ENCODE data around the gene KIF6.

The KIF6 gene

DNA sequence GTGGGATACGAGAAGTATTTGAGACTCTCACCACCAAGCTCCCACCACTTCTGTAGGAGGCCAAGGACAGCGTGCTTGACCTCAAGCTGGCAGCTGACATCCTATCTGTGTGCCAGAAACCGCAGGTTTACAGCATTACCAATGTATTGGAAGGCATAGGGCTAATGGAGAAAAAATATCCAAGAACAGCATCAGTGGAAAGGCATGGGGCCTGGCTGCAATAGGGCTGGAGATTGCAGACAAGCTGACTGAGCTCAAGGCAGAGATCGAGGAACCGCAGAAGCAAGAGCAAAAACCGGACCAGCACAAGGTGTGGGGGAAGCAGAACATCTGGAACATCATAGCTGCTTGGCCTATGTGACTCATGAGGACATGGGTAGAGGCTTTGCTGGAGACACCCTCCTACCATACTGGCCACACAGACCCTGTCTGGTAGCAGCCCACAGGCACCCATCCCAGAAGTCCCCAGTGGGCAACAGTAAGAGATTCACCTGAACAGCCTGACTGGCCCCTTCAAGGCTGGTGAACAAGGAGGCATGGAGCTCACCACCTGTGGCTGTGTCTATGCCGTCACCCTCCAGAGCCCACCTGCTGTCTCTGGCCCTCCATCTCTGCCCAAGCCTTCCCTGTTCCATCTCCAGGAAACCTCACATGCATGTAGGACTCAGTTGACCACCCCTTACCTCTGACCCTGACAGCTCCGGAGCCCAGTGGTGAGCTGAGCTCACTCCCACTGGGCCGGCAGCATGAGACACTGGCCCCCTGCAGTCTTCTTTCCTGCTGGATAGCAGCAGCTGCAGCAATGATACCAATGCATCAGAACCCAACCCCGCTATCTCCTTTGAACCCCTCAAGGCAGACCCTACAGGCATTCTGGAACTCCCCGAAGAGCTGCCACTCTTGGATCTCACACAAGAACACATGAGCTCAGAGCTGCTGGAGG is 171.1 kb downstream of the KIF6 start:
- H3K36me3 ChIP-seq (ENCODE audit: control insufficient read depth in 4 of 4, insufficient read depth in 4 of 4, low read length in 3 of 4), result no peaks in the 10 kb centered on the region
- H3K4me1 ChIP-seq (ENCODE audit: control extremely low read depth in 1 of 4, control insufficient read depth in 4 of 4, insufficient read depth in 4 of 4, low read length in 3 of 4), result no peaks in the 10 kb centered on the region
- peaks cover 0 to 1% (median 0%) of the 10 kb centered on the region in 5 experiments for H3K9me3 ChIP-seq (ENCODE audit: control extremely low read depth in 1 of 5, control insufficient read depth in 4 of 5, insufficient read depth in 2 of 5, low read depth in 1 of 5, low read length in 4 of 5)
- no peak for DNase-seq
- H3K27me3 ChIP-seq (replicated peaks in 2 of 5; ENCODE audit: control insufficient read depth in 4 of 5, insufficient read depth in 5 of 5, low read length in 4 of 5), result no peaks in the 10 kb centered on the region
- no peak overlapping the region for H3K4me3 ChIP-seq (ENCODE audit: control insufficient read depth in 1 of 7, extremely low read depth in 1 of 7, insufficient read depth in 4 of 7, low read depth in 2 of 7, low read length in 6 of 7)
- ChIA-PET CTCF (interaction anchor here (0.5 kb wide), 1 partner anchor 27 kb away, joined by 3 read pairs; no protein-coding TSS in a partner anchor), POLR2A (no interaction called here)
- 97% methylated on average over 11 of the region's 11 CpGs for WGBS (ENCODE audit: insufficient coverage)
- H3K27ac ChIP-seq (ENCODE audit: insufficient read depth in 1 of 2, low read depth in 1 of 2, low read length in 2 of 2, poor library complexity in 1 of 2, severe bottlenecking in 2 of 2), result no peak overlapping the region

- no peaks in the 10 kb centered on the region for H3K36me3 ChIP-seq (ENCODE audit: control insufficient read depth in 4 of 4, insufficient read depth in 4 of 4, low read length in 3 of 4)
- ChIA-PET POLR2A (no interaction called here), CTCF (no interaction called here)
- H3K4me1 ChIP-seq (ENCODE audit: control extremely low read depth in 1 of 4, control insufficient read depth in 4 of 4, insufficient read depth in 4 of 4, low read length in 3 of 4), result no peaks in the 10 kb centered on the region
- no peaks in the 10 kb centered on the region for H3K9me3 ChIP-seq (ENCODE audit: control extremely low read depth in 1 of 5, control insufficient read depth in 4 of 5, insufficient read depth in 2 of 5, low read depth in 1 of 5, low read length in 4 of 5)
- H3K4me3 ChIP-seq (ENCODE audit: control insufficient read depth in 1 of 7, extremely low read depth in 1 of 7, insufficient read depth in 4 of 7, low read depth in 2 of 7, low read length in 6 of 7), result no peak overlapping the region
- no peak overlapping the region for H3K27ac ChIP-seq (ENCODE audit: insufficient read depth in 1 of 2, low read depth in 1 of 2, low read length in 2 of 2, poor library complexity in 1 of 2, severe bottlenecking in 2 of 2)
- DNase-seq, result no peak
- H3K27me3 ChIP-seq (replicated peaks in 2 of 5; ENCODE audit: control insufficient read depth in 4 of 5, insufficient read depth in 5 of 5, low read length in 4 of 5), result peaks cover 0 to 2% (median 0%) of the 10 kb centered on the region in 5 experiments
These were observed 172.2 kb downstream of the KIF6 start for GRCh38 chr6:39553029-39553428.

DNA sequence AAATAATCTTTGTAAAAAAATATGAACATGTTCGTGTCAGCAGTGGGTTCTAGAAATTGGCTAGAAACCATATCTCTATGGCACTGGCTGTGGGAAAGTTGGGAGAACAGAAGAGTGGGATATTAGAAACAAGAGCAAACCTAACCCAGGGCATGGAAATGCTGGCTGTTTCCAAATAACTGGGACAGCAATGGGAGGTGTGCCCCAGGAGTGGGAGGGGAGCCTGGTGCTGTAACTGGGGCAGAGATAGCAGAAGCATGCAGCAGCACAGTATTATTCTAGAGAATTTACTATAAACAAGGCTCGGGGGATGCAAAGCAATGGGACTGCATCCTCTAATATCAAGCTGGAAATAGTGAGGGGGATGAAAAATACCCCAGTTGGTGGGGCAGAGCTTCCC is 175.0 kb downstream of the KIF6 start:
- Histone ChIP-seq H3K27me3 (replicated peaks in 2 of 5; ENCODE audit: control insufficient read depth in 4 of 5, insufficient read depth in 5 of 5, low read length in 4 of 5) (peaks cover 0 to 3% (median 0%) of the 10 kb centered on the region in 5 experiments), H3K4me1 (ENCODE audit: control extremely low read depth in 1 of 4, control insufficient read depth in 4 of 4, insufficient read depth in 4 of 4, low read length in 3 of 4) (no peaks in the 10 kb centered on the region), H3K27ac (ENCODE audit: insufficient read depth in 1 of 2, low read depth in 1 of 2, low read length in 2 of 2, poor library complexity in 1 of 2, severe bottlenecking in 2 of 2) (no peak overlapping the region), H3K4me3 (ENCODE audit: control insufficient read depth in 1 of 7, extremely low read depth in 1 of 7, insufficient read depth in 4 of 7, low read depth in 2 of 7, low read length in 6 of 7) (no peak overlapping the region), H3K36me3 (ENCODE audit: control insufficient read depth in 4 of 4, insufficient read depth in 4 of 4, low read length in 3 of 4) (no peaks in the 10 kb centered on the region), H3K9me3 (ENCODE audit: control extremely low read depth in 1 of 5, control insufficient read depth in 4 of 5, insufficient read depth in 2 of 5, low read depth in 1 of 5, low read length in 4 of 5) (no peaks in the 10 kb centered on the region)
- POLR2A ChIA-PET, result no interaction called here
- WGBS (ENCODE audit: insufficient coverage), result no CpG with 5 or more reads among the region's 2 CpGs
- no peak for DNase-seq
- CTCF ChIA-PET, result no interaction called here

- WGBS (ENCODE audit: insufficient coverage), result no CpG with 5 or more reads among the region's 2 CpGs
- CTCF ChIA-PET, result no interaction called here
- no peaks in the 10 kb centered on the region for H3K9me3 ChIP-seq (ENCODE audit: control extremely low read depth in 1 of 5, control insufficient read depth in 4 of 5, insufficient read depth in 2 of 5, low read depth in 1 of 5, low read length in 4 of 5)
- no peak overlapping the region for H3K4me3 ChIP-seq (ENCODE audit: control insufficient read depth in 1 of 7, extremely low read depth in 1 of 7, insufficient read depth in 4 of 7, low read depth in 2 of 7, low read length in 6 of 7)
- no peaks in the 10 kb centered on the region for H3K4me1 ChIP-seq (ENCODE audit: control extremely low read depth in 1 of 4, control insufficient read depth in 4 of 4, insufficient read depth in 4 of 4, low read length in 3 of 4)
- no peak for DNase-seq
- no peaks in the 10 kb centered on the region for H3K36me3 ChIP-seq (ENCODE audit: control insufficient read depth in 4 of 4, insufficient read depth in 4 of 4, low read length in 3 of 4)
- H3K27me3 ChIP-seq (replicated peaks in 2 of 5; ENCODE audit: control insufficient read depth in 4 of 5, insufficient read depth in 5 of 5, low read length in 4 of 5), result peaks cover 0 to 3% (median 0%) of the 10 kb centered on the region in 5 experiments
- no peak overlapping the region for H3K27ac ChIP-seq (ENCODE audit: insufficient read depth in 1 of 2, low read depth in 1 of 2, low read length in 2 of 2, poor library complexity in 1 of 2, severe bottlenecking in 2 of 2)
- POLR2A ChIA-PET, result no interaction called here
These were observed 178.5 kb downstream of the KIF6 start for GRCh38 chr6:39546731-39547130.

- POLR2A ChIA-PET, result no interaction called here
- no CpG with 5 or more reads among the region's 1 CpG for WGBS (ENCODE audit: insufficient coverage)
- no peak overlapping the region for H3K4me3 ChIP-seq (ENCODE audit: control insufficient read depth in 1 of 7, extremely low read depth in 1 of 7, insufficient read depth in 4 of 7, low read depth in 2 of 7, low read length in 6 of 7)
- DNase-seq, result no peak
- CTCF ChIA-PET, result no interaction called here
- no peaks in the 10 kb centered on the region for H3K9me3 ChIP-seq (ENCODE audit: control extremely low read depth in 1 of 5, control insufficient read depth in 4 of 5, insufficient read depth in 2 of 5, low read depth in 1 of 5, low read length in 4 of 5)
- no peaks in the 10 kb centered on the region for H3K36me3 ChIP-seq (ENCODE audit: control insufficient read depth in 4 of 4, insufficient read depth in 4 of 4, low read length in 3 of 4)
- H3K27ac ChIP-seq (ENCODE audit: insufficient read depth in 1 of 2, low read depth in 1 of 2, low read length in 2 of 2, poor library complexity in 1 of 2, severe bottlenecking in 2 of 2), result no peak overlapping the region
- H3K4me1 ChIP-seq (ENCODE audit: control extremely low read depth in 1 of 4, control insufficient read depth in 4 of 4, insufficient read depth in 4 of 4, low read length in 3 of 4), result no peaks in the 10 kb centered on the region
- peaks cover 0 to 3% (median 0%) of the 10 kb centered on the region in 5 experiments for H3K27me3 ChIP-seq (replicated peaks in 2 of 5; ENCODE audit: control insufficient read depth in 4 of 5, insufficient read depth in 5 of 5, low read length in 4 of 5)
These were observed 181.3 kb downstream of the KIF6 start for GRCh38 chr6:39543950-39544349.

GRCh38 chr6:39543095-39543494 is 182.1 kb downstream of the KIF6 start:
- Histone ChIP-seq H3K27ac (ENCODE audit: insufficient read depth in 1 of 2, low read depth in 1 of 2, low read length in 2 of 2, poor library complexity in 1 of 2, severe bottlenecking in 2 of 2) (no peak overlapping the region), H3K36me3 (ENCODE audit: control insufficient read depth in 4 of 4, insufficient read depth in 4 of 4, low read length in 3 of 4) (no peaks in the 10 kb centered on the region), H3K9me3 (ENCODE audit: control extremely low read depth in 1 of 5, control insufficient read depth in 4 of 5, insufficient read depth in 2 of 5, low read depth in 1 of 5, low read length in 4 of 5) (no peaks in the 10 kb centered on the region), H3K4me1 (ENCODE audit: control extremely low read depth in 1 of 4, control insufficient read depth in 4 of 4, insufficient read depth in 4 of 4, low read length in 3 of 4) (no peaks in the 10 kb centered on the region), H3K4me3 (ENCODE audit: control insufficient read depth in 1 of 7, extremely low read depth in 1 of 7, insufficient read depth in 4 of 7, low read depth in 2 of 7, low read length in 6 of 7) (no peak overlapping the region), H3K27me3 (replicated peaks in 2 of 5; ENCODE audit: control insufficient read depth in 4 of 5, insufficient read depth in 5 of 5, low read length in 4 of 5) (peaks cover 0 to 1% (median 0%) of the 10 kb centered on the region in 5 experiments)
- WGBS (ENCODE audit: insufficient coverage), result 82% methylated on average over 1 of the region's 2 CpGs
- POLR2A ChIA-PET, result interaction anchor here (0.6 kb wide), 1 partner anchor 435 kb away, joined by 3 read pairs; no protein-coding TSS in a partner anchor
- CTCF ChIA-PET, result no interaction called here
- no peak for DNase-seq

DNA sequence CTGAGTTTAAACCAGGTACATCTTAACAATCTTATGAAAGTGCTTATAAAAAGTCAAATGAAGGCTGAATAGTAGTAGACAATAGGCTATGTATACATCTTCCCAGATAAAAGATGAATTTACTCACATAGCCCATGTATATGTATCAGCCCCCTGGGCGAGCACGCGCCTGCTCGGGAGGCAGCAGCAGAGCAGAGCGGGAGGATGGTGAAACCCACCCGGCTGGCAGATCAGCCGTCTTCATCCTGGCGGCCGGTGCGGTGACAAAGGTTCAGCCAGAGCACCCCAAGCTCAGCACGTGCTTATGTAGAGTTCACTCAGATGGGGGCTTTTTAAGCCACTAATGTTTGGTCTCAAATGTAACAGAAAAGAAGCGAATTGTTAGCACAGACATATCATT is 184.8 kb downstream of the KIF6 start:
- no peaks in the 10 kb centered on the region for H3K36me3 ChIP-seq (ENCODE audit: control insufficient read depth in 4 of 4, insufficient read depth in 4 of 4, low read length in 3 of 4)
- H3K27ac ChIP-seq (ENCODE audit: insufficient read depth in 1 of 2, low read depth in 1 of 2, low read length in 2 of 2, poor library complexity in 1 of 2, severe bottlenecking in 2 of 2), result no peak overlapping the region
- no peaks in the 10 kb centered on the region for H3K4me1 ChIP-seq (ENCODE audit: control extremely low read depth in 1 of 4, control insufficient read depth in 4 of 4, insufficient read depth in 4 of 4, low read length in 3 of 4)
- ChIA-PET CTCF (no interaction called here), POLR2A (no interaction called here)
- H3K9me3 ChIP-seq (ENCODE audit: control extremely low read depth in 1 of 5, control insufficient read depth in 4 of 5, insufficient read depth in 2 of 5, low read depth in 1 of 5, low read length in 4 of 5), result no peaks in the 10 kb centered on the region
- no peak overlapping the region for H3K4me3 ChIP-seq (ENCODE audit: control insufficient read depth in 1 of 7, extremely low read depth in 1 of 7, insufficient read depth in 4 of 7, low read depth in 2 of 7, low read length in 6 of 7)
- H3K27me3 ChIP-seq (replicated peaks in 2 of 5; ENCODE audit: control insufficient read depth in 4 of 5, insufficient read depth in 5 of 5, low read length in 4 of 5), result no peaks in the 10 kb centered on the region
- 100% methylated on average over 11 of the region's 12 CpGs for WGBS (ENCODE audit: insufficient coverage)
- DNase-seq, result no peak
